Prostate gland (tissue), 2 donors: ENCODE results near the gene RIMBP2.

Experiments
- CTCF ChIP-seq, 4 experiments: fragments of 200-600 bp in 2 of 4; fragments of 450-650 bp in 2 of 4; sonication (generic) in 2 of 4; IDR thresholded peaks; 1 replicate in 3 of 4; 2 replicates in 1 of 4; pipeline ENCODE4 v1.5.1; 2016 to 2019; ENCODE audit warnings: antibody characterized with exemption in 4 of 4, mild to moderate bottlenecking in 2 of 4, moderate library complexity in 2 of 4
- POLR2A ChIP-seq: fragments of 450-650 bp; IDR thresholded peaks from one replicate; pipeline ENCODE4 v1.6.1; 2016; ENCODE audit warnings: antibody characterized with exemption, mild to moderate bottlenecking

- TF ChIP-seq CTCF (IDR thresholded peaks at IDR 0.05) (no peak), POLR2A (no peak)
Observed at GRCh38 chr12:130568041-130568440, 148.1 kb downstream of the RIMBP2 start.
